Ramos (cell line): Measurements from ENCODE around the gene GPC3.

Experiments used
- in situ Hi-C: fragments of 300-500 bp; cut with MboI; formaldehyde crosslinking; loops from one replicate; pipeline ENCODE4 v1.14.3; 2022; ENCODE audit warnings: low sequenced_read_pairs; ENCODE audit not compliant: unreplicated experiment

Gene GPC3

DNA sequence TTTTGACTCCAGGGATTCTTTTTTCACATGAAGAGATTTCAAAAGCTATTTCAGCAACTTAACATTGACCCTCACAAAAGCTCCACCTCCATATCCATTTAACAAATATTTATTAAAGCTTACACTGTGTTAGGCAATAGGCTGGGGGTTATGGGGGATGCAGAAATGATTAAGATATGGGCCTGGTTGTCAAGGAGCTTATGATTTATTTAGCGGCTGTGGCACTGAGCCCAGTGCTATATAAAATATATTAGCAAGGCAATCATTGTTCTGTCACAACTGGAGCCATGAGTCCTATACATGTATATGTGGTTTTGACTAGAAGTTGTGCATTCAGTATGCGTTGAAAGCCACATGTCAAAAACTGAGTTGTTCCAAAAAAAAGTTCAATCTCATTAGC lies 131.1 kb downstream of the GPC3 start:
- in situ Hi-C loops: no loop called here

DNA sequence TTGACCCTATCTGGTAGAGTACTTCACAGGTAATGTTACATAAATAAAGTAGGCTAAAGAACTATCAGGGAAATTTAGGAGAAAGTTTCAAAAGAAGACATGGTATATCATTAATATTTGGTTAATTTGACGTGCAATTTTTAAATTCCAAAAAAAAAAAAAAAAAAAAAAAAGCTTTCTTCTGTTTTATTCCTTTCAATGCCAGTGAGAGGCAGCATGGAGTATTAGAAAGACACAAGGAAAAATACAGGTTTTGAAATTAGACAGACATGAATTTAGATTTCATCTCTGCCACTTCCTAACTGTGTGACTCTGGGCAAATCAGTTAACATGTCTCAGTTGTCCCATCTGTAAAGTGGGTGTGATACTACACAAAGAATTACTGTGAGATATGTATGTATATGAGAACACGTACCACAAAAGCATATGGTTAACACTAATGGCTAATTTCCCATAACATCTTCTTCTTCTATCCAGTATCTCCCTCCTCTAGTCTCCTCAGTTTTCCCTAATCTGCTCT lies 132.5 kb downstream of the GPC3 start:
- in situ Hi-C loops: no loop called here

DNA sequence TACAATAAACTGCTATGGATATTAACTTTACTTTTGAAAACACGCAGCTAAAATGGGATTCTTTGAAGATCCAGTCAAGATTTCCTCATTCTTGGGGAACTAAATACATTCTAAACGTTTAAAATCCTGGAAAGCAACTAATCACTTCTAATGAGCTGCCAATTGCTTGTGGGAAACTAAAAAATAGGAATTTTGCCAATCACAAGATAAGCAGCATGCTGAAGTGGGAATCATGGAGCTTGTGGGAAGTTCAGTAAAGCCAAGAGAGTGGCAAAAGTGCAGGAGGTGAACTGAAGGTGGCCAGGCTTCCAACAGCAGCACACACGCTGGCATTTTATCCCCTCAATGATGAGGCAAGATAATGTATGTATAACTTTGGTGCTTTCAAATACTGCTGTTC lies 133.0 kb downstream of the GPC3 start:
- in situ Hi-C loops: no loop called here

DNA sequence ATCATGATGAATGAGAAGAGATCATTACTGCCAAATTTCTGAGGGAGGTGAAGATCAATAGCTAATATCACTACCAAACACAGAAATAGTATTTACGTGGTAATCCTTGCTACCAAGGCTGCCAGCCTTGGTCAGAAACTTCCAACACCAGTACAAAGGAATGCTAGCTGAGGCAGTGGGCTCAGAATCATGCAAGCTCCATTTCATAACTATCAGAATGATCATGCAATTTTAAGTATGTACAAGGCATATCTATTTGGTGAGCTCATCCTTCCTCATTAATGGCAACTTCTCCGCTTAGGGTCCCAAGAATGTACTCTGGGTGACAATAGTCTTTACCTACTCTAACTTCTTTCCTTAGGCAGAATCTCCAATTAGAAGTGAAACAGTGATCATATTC lies 135.0 kb downstream of the GPC3 start:
- in situ Hi-C loops: no loop called here

DNA sequence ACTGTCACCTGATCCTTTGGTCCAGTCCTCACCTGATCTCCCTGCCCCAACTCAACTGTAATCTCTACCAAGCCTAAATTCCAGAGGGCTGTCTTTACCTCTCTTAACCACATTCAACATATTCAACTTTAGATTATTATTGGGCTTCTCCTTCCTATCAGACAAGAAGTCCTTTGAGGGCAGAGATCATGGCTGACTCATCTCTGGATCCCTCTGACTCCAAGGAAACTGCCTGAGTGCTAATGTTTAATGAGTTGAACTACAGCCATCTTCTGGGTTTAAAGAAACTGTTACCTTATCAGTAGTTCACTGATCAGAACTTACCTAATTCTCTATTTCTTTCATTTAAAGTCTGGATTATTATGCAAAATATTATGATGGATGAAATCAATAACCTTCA lies 135.7 kb downstream of the GPC3 start:
- in situ Hi-C loops: no loop called here

DNA sequence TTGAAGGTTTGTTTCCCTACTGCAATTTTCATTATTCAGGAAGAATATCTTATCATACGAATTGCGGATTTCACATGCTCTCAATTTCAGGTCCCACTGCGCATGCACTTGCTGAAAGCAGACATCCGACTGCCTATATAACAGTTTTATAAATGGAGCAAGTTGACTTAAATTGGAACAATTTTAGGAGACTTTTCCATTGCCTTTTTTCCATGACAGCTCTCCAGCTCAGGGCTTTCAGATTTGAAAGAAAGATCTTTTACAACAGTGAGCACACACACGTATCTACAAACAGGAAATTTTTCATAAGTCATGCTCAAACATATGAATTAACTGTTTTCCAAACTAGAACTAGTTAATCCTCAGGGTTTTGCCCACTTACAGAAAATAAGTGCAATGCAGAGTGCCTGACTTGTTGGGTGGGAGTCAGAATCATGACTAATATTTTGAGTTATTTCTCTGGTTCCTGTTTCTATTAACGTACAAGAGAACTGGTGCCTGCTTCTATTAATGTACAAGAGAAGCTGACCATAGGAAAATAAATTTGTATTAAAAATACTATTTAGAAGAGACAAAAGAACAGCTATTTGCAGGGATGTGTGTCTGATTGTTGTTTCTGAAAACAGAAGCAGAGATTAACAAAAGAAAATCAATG lies 137.9 kb downstream of the GPC3 start:
- in situ Hi-C loops: no loop called here

DNA sequence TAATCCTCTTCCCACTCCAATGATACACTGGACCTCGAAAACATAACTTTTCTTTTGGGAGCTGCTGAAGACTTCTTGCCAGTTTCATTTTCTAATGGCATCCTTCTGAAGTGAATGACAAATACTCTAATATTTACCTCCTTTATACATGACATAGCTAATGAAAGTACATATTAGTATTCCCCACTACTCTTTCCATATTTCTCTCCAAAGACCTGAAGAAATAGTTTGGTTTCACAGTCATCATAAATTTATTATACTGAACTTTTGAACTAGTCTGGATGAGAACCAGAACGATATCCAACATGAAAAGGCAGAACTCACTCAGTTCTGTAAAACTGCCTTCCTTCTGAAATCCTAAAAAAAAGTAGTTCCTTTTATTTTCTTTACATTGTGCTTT lies 139.1 kb downstream of the GPC3 start:
- in situ Hi-C loops: no loop called here

DNA sequence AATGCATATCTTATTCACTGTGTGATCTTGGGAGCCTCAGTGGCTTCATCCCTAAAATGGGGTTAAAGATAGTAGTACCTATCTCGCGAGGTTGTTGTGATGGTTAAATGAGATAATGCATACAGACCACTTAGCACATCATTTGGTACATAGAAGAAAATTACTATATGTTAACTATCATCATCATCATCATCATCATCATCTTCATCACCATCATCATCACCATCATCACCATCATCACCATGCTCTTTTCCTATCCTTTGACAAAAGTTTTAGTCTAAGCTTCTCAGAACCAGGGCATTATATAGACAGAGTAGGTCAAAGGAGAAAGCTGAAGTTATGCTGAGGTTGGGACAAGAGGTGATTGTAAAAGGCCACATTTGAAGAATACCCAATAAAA lies 145.0 kb downstream of the GPC3 start:
- in situ Hi-C loops: no loop called here

DNA sequence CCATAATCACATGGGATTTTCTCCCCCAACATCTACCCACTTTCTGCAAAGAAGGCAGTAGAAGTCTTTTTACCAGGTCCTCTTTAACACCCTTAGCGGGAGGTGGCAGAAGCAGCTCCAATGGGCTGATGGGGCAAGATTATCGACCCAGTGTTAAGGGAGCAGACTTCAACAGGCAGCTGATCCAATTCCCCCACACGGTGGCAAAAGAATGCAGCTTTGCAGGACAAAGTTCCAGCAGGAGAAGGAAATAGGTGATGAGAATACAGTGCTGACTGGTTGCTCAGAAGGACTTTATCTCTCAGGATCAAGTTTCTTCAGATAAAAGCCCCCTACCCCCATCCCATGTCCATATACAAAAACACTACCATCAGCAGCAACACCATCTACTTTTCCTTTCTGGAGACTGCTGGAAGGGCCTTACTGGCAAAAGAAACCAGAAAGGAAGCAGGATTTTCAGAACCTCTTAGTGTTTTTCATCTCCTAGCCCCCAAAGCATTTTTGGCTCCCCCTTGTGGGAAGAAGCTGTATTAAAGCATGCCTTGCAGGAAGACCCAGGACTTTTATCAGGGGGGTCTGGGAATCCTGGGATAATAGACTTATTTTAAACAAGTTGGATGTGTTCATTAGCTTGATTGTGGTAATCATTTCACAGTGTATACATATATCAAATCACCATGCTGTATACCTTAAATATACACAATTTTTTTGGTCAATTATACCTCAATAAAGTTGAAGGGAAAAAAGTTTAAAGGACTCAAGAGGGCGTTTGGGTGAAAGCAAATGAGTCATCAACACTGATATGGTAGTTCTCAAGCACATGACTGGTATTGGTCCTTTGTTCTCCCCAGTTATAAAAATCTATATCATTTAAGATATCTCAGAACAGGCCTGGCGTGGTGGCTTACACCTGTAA lies 146.4 kb downstream of the GPC3 start:
- in situ Hi-C loops: no loop called here

DNA sequence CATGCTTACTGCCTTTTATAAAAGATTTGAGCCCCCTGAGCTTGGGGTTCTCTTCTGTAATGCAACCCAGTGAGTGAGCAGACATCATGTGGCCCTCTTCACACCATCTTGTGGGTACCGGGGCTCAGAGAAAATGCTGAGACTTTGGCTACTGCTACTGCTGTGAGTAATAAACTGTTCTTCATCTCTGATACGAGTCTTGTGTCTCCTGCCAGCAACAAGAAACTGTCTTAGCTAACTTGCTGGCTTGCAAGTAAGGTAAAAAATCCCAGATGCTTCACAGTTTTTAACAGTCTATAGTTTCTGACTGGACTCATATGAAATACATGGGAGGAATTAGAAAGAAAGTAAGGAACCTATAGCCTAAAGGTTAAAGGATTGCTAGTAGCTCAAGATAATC lies 148.3 kb downstream of the GPC3 start:
- in situ Hi-C loops: no loop called here

DNA sequence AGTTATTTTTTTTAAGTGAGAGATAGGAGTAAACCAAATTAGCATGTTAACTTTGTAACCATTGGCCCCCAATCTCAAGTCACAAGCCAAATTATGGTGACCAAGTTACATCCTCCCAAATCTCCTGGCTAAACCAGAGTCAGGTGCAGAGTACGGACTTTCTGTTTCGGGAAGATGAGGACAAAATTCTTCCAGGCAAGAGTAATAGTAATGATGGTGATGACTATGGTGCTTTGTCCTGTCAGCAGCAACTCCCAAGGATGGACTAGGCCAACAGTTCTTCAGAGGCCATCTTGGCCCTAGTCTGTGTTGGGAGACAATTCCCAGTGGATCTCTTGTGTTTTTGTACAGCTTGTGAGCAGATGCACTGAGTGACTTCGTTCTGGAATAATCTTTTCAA lies 148.8 kb downstream of the GPC3 start:
- in situ Hi-C loops: no loop called here

DNA sequence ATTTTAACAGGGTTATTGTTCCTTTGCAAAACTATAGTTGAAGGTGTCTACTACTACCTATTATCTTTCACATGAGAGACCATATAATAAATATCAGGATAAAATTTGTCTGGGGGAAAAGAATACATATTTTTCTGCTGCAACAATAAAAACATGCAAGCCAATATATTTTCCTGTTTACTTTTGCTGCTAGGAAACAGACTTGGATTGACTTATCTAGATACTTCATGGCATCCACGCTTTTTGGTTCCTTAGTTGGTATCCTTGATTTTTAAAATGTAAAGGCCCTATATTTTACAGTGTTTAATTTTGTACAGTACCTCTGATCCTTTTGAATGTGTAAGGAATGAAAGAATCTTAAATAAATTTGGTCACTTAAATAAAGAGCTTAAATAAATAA lies 150.6 kb downstream of the GPC3 start:
- in situ Hi-C loops: no loop called here

DNA sequence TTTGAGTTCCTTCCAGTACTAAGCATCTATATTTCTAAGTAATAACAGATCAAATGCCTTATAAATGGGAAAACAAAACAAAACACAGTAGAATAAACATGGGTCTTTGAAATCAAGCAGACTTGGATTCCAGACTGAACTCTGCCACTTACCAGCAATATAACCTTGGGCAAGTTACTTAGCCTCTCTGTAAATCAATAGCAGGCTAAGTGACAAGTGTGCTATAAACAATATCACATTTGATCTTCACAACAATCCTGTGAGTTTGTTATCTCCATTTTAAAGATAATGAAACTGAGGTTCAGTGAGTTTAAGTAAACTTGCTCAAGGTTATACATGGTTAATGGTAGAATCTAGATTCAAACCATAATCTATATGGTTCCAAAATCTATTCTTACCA lies 165.8 kb downstream of the GPC3 start:
- in situ Hi-C loops: no loop called here

DNA sequence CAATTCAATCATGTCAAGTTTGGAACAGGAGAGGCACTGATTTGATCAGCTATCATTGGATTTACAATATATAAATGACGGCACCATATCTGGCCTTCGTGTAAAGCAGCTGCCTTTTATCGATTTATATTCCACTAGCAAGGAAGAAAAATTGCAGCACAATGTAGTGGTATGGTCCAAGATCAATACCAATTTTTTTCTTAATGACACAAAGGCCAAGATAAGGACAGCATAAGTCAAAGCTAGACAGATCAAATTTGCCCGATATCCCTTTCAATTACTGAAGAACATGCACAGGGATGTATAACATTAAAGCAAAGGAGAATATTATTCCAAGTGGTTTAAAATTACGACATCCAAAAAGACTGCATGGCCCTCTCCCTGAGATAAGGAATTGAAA lies 167.4 kb downstream of the GPC3 start:
- in situ Hi-C loops: no loop called here

DNA sequence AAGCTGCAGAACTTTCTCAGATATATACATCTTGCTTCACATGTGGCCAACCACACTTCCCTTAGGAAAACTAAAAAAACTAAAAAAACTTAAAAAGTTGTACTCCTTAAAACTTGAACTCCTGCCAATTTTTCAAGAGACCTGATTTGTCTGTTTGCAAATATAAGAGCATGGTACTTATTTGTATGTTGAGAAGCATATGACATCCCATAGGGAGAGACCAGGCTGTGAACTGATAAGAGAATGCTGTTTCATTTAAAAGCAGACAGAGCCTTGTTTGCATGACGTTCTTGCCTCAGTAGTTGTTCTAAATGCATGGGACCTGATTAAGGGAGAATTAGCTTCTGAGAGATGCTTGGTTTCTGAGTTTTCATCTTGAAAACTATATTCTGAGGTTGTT lies 169.9 kb downstream of the GPC3 start:
- in situ Hi-C loops: no loop called here

DNA sequence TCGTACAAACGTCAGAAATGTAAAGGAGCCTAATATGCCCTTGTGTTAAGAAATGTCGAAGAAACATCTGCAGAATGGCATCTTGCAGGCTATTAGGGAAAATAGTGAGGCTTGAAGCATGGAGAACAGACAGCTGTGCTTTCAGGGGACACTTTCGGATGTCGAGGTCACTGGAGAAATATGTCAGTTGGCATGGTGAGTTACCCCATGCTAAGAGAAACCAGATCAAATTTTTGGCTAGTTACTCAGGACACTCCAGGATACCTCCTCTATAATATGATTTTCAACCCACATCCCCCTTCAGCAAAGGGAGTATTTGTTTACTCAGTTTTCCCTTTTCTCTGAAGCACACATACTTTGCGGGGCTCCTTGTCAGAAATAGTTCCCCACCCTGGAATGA lies 171.4 kb downstream of the GPC3 start:
- in situ Hi-C loops: no loop called here

DNA sequence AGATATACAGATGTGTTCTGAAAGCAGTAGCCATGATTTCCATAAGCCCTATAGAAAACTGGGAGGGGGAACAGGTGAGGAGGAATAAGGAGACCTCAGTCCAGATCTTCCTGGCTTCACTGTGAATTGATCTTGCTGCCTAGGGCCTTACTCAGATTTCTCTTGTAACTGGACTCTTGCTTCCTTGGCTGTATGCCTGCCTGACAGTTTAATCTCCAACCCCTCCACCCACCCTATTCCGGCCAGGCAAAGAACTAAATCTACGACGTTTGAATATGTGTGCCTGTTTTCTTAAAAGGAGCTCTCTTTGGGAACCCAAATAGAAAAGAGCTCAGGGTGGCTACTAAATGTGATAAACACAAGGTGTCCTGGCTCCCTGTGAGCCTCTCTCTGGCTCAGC lies 173.0 kb downstream of the GPC3 start:
- in situ Hi-C loops: no loop called here

DNA sequence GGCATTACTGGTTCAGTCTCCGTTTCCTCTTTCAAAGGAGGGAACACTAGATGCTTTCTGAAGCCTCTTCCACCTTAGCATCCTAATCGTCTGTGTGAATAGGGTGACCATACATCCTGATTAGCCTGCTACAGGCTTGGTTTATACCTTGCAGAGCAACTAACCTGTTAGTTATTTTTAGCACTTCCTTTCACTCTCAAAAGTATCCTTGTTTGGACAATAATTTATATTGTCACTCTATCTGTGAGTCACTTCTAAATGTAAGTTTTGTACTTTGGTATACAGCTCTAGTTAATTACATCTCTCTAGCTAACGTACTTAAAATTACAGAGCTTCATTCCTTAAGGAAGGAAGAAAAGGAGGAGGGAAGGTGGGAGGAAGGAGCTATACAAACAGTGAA lies 174.5 kb downstream of the GPC3 start:
- in situ Hi-C loops: no loop called here

DNA sequence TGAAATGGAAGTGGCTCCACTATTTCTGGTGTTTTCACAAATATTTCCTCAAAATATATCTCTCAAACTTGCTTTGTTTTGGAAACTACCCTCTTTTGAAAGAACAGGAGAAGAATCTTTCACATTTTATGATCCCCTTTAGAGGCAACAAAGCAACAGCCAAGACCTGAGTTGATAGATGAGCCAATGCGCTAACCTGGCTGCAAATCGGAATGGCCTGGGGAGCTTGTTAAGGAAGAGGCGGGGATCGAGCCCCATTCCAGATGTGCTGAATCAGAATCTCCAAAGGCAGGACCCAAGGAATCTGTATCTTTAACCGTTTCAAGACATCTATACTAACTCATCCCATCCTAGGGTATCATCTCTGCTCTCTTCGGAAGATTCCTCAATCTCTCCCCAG lies 181.3 kb downstream of the GPC3 start:
- in situ Hi-C loops: no loop called here

DNA sequence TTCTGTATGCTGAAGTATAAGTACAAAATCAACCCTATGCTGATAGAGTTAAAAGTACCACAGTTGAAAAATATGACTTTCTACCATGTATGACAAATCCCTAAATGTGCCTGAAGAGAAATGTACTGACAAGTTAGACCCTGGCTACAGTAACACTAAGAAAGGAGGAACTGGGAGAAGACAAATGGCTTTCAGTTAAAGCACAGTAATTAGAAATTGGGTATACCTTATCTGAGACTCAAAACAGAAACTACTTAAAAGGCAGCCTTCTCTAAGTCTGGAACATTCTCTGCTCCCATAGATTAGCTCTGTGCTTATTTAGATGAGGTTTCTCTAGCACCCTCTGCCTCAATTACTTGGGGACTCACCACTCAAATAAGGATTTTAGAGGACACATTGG lies 189.1 kb downstream of the GPC3 start:
- in situ Hi-C loops: no loop called here

DNA sequence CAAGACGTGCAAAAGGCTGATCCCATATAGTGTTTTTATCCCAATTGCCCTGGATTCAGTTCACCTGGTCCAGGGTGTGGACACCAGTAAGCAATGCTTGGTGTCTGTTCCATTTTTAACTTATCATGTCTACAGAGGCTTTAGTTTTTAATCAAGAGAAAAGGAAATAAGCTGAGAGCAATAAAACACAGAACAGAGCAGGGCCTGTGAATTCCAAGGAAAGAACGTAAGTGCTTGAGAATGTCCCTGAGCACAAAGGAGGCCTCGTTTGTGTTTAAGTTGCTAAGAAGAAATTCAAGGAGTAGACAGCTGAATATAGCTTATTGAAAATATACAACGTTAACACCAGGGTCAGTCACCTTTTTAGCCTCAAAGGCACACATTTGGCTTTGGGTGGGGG lies 191.3 kb downstream of the GPC3 start:
- in situ Hi-C loops: no loop called here

DNA sequence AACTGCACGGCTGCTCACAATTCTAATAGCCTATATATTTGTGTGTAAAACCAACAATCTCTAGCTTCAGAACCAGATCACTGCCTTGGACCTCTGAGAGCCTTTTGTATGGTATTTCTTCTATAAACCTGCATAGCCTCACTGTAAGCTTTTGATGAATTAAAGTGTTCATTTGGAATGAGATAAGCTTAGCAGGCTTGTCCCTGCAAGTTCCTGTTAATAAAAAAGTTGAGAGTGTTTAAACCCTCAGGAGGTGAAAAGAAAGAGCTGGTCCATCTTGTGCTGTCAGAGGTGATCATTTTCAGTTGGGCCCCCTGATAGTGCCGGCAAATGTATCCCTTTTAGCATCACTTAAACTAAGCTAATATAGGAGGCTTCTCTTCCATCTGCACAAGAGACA lies 191.8 kb downstream of the GPC3 start:
- in situ Hi-C loops: no loop called here
